Activated CD8-positive, alpha-beta memory T cell treated with anti-CD3 and anti-CD28 coated beads for 4 hours (primary cell): ENCODE results near the gene PCDHGA5.
"Not testable (repeated sequence)": the region's sequence is repeated elsewhere in the genome, so short reads cannot be mapped to it uniquely, and the experiment has no call there.

Experiments
- DNase-seq, 2 donors: peaks; one replicate each; pipeline ENCODE4 v3.0.0-alpha.2; 2020; ENCODE audit warnings: low read depth in 2 of 2

Gene PCDHGA5

DNA sequence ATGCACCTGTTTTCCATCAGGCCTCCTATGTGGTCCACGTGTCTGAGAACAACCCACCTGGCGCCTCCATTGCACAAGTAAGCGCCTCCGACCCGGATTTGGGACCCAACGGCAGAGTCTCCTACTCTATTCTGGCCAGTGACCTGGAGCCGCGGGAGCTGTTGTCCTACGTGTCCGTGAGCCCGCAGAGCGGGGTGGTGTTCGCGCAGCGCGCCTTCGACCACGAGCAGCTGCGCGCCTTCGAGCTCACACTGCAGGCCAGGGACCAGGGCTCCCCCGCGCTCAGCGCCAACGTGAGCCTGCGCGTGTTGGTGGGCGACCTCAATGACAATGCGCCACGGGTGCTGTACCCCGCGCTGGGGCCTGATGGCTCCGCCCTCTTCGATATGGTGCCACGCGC is 12.4 kb upstream of the PCDHGA5 start:
- no peak for DNase-seq

DNA sequence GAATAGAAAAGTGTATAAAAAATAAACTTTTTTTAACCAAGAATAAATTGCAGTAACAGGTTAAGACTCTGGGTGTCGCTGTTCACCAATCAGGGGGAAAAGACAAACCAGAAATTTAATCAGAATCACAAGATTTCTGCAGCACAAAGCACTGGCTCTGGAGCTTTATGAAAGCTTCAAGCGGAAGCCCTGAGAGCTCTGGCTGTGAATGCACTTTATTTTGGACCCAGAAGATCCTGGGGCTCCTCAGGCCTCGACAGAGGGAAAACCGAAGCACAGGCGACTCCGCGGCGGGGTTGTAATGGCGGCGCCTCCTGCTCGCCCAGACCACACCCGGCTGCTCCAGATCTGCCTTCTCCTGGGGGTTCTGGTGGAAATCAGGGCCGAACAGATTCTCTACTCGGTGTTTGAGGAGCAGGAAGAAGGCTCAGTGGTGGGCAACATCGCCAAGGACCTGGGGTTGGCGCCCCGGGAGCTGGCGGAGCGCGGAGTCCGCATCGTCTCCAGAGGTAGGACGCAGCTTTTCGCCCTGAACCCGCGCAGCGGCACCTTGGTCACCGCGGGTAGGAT is 9.0 kb upstream of the PCDHGA5 start, which contains the start of gene PCDHGA4:
TSS of gene PCDHGA4 (plus strand) at position 122 of the 570 bp plus-strand sequence. CDS start at position 209, 87 bp downstream.
- DNase-seq, result no peak

GRCh38 chr5:141355641-141356040 is 8.3 kb upstream of the PCDHGA5 start:
- no peak for DNase-seq

DNA sequence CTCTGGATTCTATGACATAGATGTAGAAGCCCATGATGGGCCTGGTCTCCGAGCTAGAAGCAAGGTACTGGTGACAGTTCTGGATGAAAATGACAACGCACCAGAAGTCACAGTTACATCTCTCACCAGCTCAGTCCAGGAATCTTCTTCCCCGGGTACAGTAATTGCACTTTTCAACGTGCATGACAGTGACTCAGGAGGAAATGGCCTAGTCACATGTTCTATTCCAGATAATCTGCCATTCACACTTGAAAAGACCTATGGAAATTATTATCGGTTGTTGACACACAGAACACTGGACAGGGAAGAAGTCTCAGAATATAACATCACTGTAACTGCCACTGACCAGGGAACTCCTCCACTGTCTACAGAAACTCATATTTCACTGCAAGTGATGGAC is 7.8 kb upstream of the PCDHGA5 start:
- DNase-seq, result no peak

GRCh38 chr5:141356950-141357349 is 7.0 kb upstream of the PCDHGA5 start:
- DNase-seq, result no peak

DNA sequence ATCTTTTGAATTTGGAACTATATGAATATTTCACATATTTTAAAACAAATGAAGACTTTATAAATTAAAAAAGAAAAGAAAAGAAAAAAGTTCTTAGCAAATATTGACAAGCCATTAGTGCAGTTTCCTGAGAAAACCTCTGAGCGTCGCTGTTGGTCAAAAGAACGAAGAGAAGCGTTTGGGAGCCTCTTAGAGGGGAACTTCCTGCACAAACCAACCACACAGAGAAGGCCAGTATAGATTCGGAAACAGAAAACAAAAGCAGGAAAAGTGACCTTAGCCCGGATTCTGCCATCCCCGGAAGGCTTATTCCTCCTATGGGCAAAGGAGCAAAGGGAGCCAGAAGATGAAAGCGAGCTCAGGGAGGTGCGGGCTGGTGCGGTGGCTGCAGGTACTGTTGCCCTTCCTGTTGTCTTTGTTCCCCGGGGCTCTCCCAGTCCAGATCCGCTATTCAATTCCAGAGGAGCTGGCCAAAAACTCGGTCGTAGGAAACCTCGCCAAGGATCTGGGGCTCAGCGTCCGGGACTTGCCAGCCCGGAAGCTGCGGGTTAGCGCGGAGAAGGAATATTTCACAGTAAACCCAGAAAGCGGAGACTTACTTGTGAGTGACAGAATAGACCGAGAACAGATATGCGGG is 4.1 kb upstream of the PCDHGA5 start, which contains the start of gene PCDHGB2:
TSS of gene PCDHGB2 (plus strand) at position 205 of the 637 bp plus-strand sequence. CDS start at position 347, 142 bp downstream.
- no peak for DNase-seq

GRCh38 chr5:141360685-141361084 is 3.3 kb upstream of the PCDHGA5 start:
- no peak for DNase-seq

GRCh38 chr5:141362719-141363118 is 1.2 kb upstream of the PCDHGA5 start:
- no peak for DNase-seq

DNA sequence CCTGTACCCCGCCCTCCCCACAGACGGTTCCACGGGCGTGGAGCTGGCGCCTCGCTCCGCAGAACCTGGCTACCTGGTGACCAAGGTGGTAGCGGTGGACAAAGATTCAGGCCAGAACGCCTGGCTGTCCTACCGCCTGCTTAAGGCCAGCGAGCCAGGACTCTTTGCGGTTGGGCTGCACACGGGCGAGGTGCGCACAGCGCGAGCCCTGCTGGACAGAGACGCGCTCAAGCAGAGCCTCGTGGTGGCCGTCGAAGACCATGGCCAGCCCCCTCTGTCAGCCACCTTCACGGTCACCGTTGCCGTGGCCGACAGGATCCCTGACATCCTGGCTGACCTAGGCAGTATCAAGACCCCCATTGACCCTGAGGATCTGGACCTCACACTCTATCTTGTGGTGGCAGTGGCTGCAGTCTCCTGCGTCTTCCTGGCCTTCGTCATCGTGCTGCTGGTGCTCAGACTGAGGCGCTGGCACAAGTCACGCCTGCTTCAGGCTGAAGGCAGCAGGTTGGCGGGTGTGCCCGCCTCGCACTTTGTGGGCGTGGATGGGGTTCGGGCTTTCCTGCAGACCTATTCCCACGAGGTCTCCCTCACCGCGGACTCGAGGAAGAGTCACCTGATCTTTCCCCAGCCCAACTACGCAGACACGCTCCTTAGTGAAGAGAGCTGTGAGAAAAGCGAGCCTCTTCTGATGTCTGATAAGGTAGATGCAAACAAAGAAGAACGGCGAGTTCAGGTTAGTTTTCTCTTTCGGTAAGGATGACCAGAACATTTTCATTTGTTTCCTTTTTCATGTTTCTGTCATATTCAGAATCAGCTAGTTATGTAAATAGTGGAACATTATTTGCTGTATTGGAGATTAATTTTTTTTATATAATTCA is 2.3 kb downstream of the PCDHGA5 start:
- DNase-seq, result no peak

GRCh38 chr5:141369994-141370848 is 6.3 kb downstream of the PCDHGA5 start, which contains the start of gene PCDHGB3:
PCDHGB3 (plus strand) TSS chr5:141370242; CDS start chr5:141370395, 153 bp downstream.
- no peak for DNase-seq

DNA sequence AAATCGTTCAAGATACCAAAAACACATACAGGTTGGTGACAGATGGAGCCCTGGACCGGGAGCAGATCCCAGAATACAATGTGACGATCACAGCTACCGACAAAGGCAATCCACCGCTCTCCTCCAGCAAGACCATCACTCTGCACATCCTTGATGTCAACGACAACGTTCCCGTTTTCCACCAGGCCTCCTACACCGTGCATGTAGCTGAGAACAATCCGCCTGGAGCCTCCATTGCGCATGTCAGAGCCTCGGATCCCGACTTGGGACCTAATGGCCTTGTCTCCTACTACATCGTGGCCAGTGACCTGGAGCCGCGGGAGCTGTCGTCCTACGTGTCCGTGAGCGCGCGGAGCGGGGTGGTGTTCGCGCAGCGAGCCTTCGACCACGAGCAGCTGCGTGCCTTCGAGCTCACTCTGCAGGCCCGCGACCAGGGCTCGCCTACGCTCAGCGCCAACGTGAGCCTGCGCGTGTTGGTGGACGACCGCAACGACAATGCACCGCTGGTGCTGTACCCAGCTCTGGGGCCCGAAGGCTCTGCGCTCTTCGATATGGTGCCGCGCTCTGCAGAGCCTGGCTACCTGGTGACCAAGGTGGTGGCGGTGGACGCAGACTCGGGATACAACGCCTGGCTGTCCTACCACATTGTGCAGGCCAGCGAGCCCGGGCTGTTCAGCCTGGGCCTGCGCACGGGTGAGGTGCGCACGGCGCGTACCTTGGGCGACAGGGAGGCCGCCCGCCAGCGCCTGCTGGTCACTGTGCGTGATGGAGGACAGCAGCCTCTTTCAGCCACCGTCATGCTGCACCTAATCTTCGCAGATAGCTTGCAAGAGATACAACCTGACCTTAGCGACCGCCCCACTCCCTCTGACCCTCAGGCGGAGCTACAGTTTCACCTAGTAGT is 7.9 kb downstream of the PCDHGA5 start:
- no peak for DNase-seq

GRCh38 chr5:141373673-141374317 is 9.8 kb downstream of the PCDHGA5 start, which contains the start of gene PCDHGA6:
PCDHGA6 (plus strand) TSS chr5:141373891; CDS start chr5:141374084, 193 bp downstream.
- no peak for DNase-seq

DNA sequence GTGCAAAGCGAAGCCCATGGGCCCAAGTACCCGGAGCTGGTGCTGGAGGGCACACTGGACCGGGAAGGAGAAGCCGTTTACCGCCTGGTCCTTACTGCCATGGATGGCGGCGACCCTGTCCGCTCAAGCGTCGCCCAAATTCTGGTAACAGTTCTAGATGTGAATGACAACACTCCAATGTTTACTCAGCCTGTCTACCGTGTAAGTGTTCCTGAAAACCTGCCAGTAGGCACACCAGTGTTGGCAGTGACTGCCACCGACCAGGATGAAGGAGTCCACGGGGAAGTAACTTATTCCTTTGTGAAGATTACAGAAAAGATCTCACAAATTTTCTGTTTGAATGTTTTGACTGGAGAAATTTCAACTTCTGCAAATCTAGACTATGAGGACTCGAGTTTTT is 10.7 kb downstream of the PCDHGA5 start:
- DNase-seq, result no peak

DNA sequence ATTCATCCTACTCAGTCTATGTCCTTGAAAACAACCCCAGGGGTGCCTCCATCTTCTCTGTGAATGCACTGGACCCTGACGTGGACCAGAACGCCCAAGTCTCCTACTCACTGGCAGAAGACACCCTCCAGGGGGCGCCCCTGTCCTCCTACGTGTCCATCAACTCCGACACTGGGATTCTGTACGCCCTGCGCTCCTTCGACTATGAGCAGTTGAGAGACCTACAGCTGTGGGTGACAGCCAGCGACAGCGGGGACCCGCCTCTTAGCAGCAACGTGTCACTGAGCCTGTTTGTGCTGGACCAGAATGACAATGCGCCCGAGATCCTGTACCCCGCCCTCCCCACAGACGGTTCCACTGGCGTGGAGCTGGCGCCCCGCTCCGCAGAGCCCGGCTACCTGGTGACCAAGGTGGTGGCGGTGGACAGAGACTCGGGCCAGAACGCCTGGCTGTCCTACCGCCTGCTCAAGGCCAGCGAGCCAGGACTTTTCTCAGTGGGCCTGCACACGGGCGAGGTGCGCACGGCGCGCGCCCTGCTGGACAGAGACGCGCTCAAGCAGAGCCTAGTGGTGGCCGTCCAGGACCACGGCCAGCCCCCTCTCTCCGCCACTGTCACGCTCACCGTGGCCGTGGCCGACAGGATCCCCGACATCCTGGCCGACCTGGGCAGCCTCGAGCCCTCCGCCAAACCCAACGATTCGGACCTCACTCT is 11.6 kb downstream of the PCDHGA5 start:
- not testable (repeated sequence) for DNase-seq

- DNase-seq, result no peak
Observed at GRCh38 chr5:141382469-141383294, 18.7 kb downstream of the PCDHGA5 start, which contains the start of gene PCDHGA7. PCDHGA7 (plus strand) TSS chr5:141382742; CDS start chr5:141382900, 158 bp downstream.

GRCh38 chr5:141383345-141383744 is 19.4 kb downstream of the PCDHGA5 start:
- no peak for DNase-seq

DNA sequence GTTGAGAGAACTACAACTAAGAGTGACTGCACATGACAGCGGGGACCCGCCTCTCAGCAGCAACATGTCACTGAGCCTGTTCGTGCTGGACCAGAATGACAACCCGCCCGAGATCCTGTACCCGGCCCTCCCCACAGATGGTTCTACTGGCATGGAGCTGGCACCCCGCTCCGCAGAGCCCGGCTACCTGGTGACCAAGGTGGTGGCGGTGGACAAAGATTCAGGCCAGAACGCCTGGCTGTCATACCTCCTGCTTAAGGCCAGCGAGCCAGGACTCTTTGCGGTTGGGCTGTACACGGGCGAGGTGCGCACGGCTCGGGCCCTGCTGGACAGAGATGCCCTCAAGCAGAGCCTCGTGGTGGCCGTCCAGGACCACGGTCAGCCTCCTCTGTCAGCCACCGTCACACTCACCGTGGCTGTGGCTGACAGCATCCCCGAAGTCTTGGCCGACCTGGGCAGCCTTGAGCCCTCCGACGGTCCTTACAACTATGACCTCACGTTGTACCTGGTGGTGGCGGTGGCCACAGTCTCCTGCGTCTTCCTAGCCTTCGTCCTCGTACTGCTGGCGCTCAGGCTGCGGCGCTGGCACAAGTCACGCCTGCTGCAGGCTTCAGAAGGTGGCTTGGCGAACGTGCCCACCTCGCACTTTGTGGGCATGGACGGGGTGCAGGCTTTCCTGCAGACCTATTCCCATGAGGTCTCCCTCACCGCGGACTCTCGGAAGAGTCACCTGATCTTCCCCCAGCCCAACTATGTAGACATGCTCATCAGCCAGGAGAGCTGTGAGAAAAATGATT is 20.7 kb downstream of the PCDHGA5 start:
- no peak for DNase-seq
